Measurements from ENCODE around the gene CCDC18. TPM values are rescaled to one million over a fixed set of nuclear protein-coding genes. Genes with fewer than 3 reads are reported as not detected.

CCDC18 gene
- total RNA-seq, 2 donors from 2014 or later: 13.8 to 23.8 TPM

GRCh38 chr1:93205892-93206566 is 25.5 kb downstream of the CCDC18 start:
- H3K27me3 Mint-ChIP-seq (ENCODE audit: insufficient read depth): no peaks in the 10 kb centered on the region
- Histone ChIP-seq H3K27me3 (ENCODE audit: control insufficient read depth, insufficient read depth, low read length, poor library complexity, severe bottlenecking) (no peaks in the 10 kb centered on the region), H3K9ac (ENCODE audit: extremely low read depth, low read length, poor library complexity, severe bottlenecking) (no peak overlapping the region), H3K4me1 (ENCODE audit: control insufficient read depth, insufficient read depth, low read length) (peaks cover 4% of the 10 kb centered on the region), H3K27ac (ENCODE audit: low read depth, low read length) (no peak overlapping the region), H3K9me3 (ENCODE audit: control insufficient read depth, low read length) (no peaks in the 10 kb centered on the region), H3K4me3 (ENCODE audit: low read length) (no peak overlapping the region), H3K36me3 (ENCODE audit: control insufficient read depth, insufficient read depth, low read length) (peaks cover 52% of the 10 kb centered on the region)
- peaks cover 28% of the 10 kb centered on the region for H3K36me3 Mint-ChIP-seq (ENCODE audit: low read depth)
- TF ChIP-seq CTCF (conservative IDR thresholded peaks at IDR 0.05): no peak
- H3K4me3 Mint-ChIP-seq: no peak overlapping the region
- no peak for DNase-seq
- no peaks in the 10 kb centered on the region for H3K4me1 Mint-ChIP-seq
- H3K27ac Mint-ChIP-seq: no peak overlapping the region
- WGBS, 2 experiments (ENCODE audit: insufficient coverage in 1 of 2, insufficient read length in 1 of 2): 84 to 95% methylated on average over 2 to 3 of the region's 6 CpGs
- H3K9me3 Mint-ChIP-seq: no peaks in the 10 kb centered on the region

- DNase-seq: no peak
- no peaks in the 10 kb centered on the region for H3K9me3 ChIP-seq (ENCODE audit: control insufficient read depth, low read length)
- Mint-ChIP-seq H3K27me3 (ENCODE audit: insufficient read depth) (no peaks in the 10 kb centered on the region), H3K36me3 (ENCODE audit: low read depth) (peaks cover 34% of the 10 kb centered on the region), H3K27ac (no peak overlapping the region), H3K4me3 (no peak overlapping the region), H3K9me3 (no peaks in the 10 kb centered on the region), H3K4me1 (no peaks in the 10 kb centered on the region)
- no peaks in the 10 kb centered on the region for H3K27me3 ChIP-seq (ENCODE audit: control insufficient read depth, insufficient read depth, low read length, poor library complexity, severe bottlenecking)
- H3K9ac ChIP-seq (ENCODE audit: extremely low read depth, low read length, poor library complexity, severe bottlenecking): no peak overlapping the region
- H3K36me3 ChIP-seq (ENCODE audit: control insufficient read depth, insufficient read depth, low read length): peaks cover 56% of the 10 kb centered on the region
- H3K4me3 ChIP-seq (ENCODE audit: low read length): no peak overlapping the region
- TF ChIP-seq CTCF (conservative IDR thresholded peaks at IDR 0.05): no peak
- no peak overlapping the region for H3K27ac ChIP-seq (ENCODE audit: low read depth, low read length)
- peaks cover 4% of the 10 kb centered on the region for H3K4me1 ChIP-seq (ENCODE audit: control insufficient read depth, insufficient read depth, low read length)
Observed at GRCh38 chr1:93206567-93206954, 26.0 kb downstream of the CCDC18 start.

- peaks cover 36% of the 10 kb centered on the region for H3K36me3 Mint-ChIP-seq (ENCODE audit: low read depth)
- no peak overlapping the region for H3K27ac Mint-ChIP-seq
- H3K9me3 Mint-ChIP-seq: no peaks in the 10 kb centered on the region
- Histone ChIP-seq H3K9ac (ENCODE audit: extremely low read depth, low read length, poor library complexity, severe bottlenecking) (no peak overlapping the region), H3K9me3 (ENCODE audit: control insufficient read depth, low read length) (no peaks in the 10 kb centered on the region), H3K36me3 (ENCODE audit: control insufficient read depth, insufficient read depth, low read length) (peaks cover 52% of the 10 kb centered on the region), H3K27me3 (ENCODE audit: control insufficient read depth, insufficient read depth, low read length, poor library complexity, severe bottlenecking) (no peaks in the 10 kb centered on the region), H3K4me3 (ENCODE audit: low read length) (no peak overlapping the region), H3K27ac (ENCODE audit: low read depth, low read length) (no peak overlapping the region), H3K4me1 (ENCODE audit: control insufficient read depth, insufficient read depth, low read length) (peaks cover 4% of the 10 kb centered on the region)
- DNase-seq: no peak
- H3K27me3 Mint-ChIP-seq (ENCODE audit: insufficient read depth): no peaks in the 10 kb centered on the region
- WGBS, 2 experiments (ENCODE audit: insufficient coverage in 1 of 2, insufficient read length in 1 of 2): 93 to 96% methylated on average over 5 of the region's 5 CpGs
- no peak for TF ChIP-seq CTCF (conservative IDR thresholded peaks at IDR 0.05)
- no peak overlapping the region for H3K4me3 Mint-ChIP-seq
- H3K4me1 Mint-ChIP-seq: no peaks in the 10 kb centered on the region
Observed at GRCh38 chr1:93207211-93207610, 26.7 kb downstream of the CCDC18 start.
